ENCODE measurements around the gene ICAM3.

Gene ICAM3

GRCh38 chr19:10292206-10292788 is 47.1 kb downstream of the ICAM3 start:
- no peak for DNase-seq (ENCODE audit: low read depth)
- H3K4me3 ChIP-seq (ENCODE audit: low read length), result peak overlapping the region; percentile 30
- TF ChIP-seq, protein P1, sequence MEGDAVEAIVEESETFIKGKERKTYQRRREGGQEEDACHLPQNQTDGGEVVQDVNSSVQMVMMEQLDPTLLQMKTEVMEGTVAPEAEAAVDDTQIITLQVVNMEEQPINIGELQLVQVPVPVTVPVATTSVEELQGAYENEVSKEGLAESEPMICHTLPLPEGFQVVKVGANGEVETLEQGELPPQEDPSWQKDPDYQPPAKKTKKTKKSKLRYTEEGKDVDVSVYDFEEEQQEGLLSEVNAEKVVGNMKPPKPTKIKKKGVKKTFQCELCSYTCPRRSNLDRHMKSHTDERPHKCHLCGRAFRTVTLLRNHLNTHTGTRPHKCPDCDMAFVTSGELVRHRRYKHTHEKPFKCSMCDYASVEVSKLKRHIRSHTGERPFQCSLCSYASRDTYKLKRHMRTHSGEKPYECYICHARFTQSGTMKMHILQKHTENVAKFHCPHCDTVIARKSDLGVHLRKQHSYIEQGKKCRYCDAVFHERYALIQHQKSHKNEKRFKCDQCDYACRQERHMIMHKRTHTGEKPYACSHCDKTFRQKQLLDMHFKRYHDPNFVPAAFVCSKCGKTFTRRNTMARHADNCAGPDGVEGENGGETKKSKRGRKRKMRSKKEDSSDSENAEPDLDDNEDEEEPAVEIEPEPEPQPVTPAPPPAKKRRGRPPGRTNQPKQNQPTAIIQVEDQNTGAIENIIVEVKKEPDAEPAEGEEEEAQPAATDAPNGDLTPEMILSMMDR (conservative IDR thresholded peaks at IDR 0.05; ENCODE audit: low read depth, low read length), result no peak

DNA sequence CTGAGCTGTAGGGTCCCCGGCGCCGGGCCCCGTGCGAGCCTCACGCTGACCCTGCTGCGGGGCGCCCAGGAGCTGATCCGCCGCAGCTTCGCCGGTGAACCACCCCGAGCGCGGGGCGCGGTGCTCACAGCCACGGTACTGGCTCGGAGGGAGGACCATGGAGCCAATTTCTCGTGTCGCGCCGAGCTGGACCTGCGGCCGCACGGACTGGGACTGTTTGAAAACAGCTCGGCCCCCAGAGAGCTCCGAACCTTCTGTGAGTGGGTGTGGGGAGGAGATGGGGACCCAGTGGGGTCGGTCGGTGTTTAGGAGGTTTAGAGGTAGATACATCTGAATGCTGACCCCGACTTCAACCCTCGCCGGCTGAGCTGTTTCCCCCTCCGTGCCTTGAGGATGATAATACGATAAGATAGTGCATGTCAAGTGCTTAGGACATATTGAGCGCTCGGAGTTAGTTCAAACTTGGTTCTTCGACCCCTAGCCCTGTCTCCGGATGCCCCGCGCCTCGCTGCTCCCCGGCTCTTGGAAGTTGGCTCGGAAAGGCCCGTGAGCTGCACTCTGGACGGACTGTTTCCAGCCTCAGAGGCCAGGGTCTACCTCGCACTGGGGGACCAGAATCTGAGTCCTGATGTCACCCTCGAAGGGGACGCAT is 47.7 kb downstream of the ICAM3 start:
- TF ChIP-seq, protein P1 (conservative IDR thresholded peaks at IDR 0.05; ENCODE audit: low read depth, low read length), result no peak
- H3K4me3 ChIP-seq (ENCODE audit: low read length), result peak overlapping the region; percentile 30
- no peak for DNase-seq (ENCODE audit: low read depth)

GRCh38 chr19:10290876-10291553 is 48.4 kb downstream of the ICAM3 start:
- H3K4me3 ChIP-seq (ENCODE audit: low read length), result peak overlapping the region; percentile 30
- no peak for DNase-seq (ENCODE audit: low read depth)
- TF ChIP-seq, protein P1 (conservative IDR thresholded peaks at IDR 0.05; ENCODE audit: low read depth, low read length), result no peak

DNA sequence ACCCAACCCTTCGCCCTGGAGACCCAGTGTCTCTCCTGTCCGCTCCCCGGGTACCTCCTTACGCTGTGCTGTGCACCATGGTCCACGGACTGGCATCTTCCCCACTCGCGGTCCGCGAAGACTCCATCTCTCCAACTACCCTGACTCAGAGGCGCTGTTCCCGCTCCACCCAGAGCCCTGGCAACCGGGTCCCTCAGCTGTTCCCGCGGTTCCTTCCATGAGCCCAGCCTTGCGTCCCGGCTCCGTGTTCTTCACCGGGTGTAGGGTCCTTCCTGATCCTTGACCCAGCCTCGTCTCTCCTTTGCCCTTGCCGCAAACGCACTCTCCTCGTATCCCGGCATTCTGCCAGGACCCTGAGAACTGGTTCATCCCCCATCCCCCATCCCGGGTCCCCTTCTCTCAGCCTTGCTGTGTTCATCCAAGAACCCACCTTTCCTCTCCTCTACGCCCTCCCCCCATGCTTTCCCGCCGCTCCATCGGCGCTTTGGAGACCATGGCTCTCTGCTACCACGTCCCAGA is 49.0 kb downstream of the ICAM3 start:
- no peak overlapping the region for H3K4me3 ChIP-seq (ENCODE audit: low read length)
- no peak for DNase-seq (ENCODE audit: low read depth)
- TF ChIP-seq, protein P1 (conservative IDR thresholded peaks at IDR 0.05; ENCODE audit: low read depth, low read length), result no peak

- peak within 1 kb of the TSS; percentile 36 for H3K4me3 ChIP-seq (ENCODE audit: low read length)
- TF ChIP-seq, protein P1 (conservative IDR thresholded peaks at IDR 0.05; ENCODE audit: low read depth, low read length), result no peak
- DNase-seq (ENCODE audit: low read depth), result no peak
These were observed 49.5 kb downstream of the ICAM3 start, which contains the start of gene ICAM5 for GRCh38 chr19:10289836-10290356. Gene ICAM5 (plus strand): TSS chr19:10289952. CDS start chr19:10290044, 92 bp downstream.

DNA sequence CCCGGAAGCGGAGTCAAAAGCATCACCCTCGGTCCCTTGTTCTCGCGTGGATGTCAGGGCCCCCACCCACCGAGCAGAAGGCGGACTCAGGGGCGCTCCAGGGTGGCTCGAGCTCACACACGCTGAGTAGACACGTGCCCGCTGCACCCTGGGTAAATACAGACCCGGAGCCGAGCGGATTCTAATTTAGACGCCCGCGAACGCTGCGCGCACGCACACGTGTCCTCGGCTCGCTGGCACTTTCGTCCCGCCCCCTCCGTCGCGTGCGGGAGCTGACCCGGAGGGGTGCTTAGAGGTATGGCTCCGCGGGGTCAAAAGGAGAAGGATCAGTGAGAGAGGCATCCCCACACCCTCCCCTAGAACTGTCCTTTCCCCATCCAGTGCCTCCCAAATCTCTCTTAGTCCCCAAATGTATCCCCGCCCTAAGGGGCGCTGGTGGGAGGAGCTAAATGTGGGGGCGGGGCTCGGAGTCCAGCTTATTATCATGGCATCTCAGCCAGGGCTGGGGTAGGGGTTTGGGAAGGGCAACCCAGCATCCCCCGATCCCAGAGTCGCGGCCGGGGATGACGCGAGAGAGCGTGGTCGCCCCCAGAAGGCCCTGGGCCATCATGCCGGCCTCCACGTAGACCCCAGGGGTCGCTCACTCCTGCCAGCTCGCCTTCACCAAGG is 50.1 kb downstream of the ICAM3 start:
- TF ChIP-seq, protein P1 (conservative IDR thresholded peaks at IDR 0.05; ENCODE audit: low read depth, low read length), result no peak
- DNase-seq (ENCODE audit: low read depth), result no peak
- peak overlapping the region; percentile 36 for H3K4me3 ChIP-seq (ENCODE audit: low read length)

Data from retinal pigment epithelial cell (primary cell).